HepG2 (cell line): ENCODE data around the gene RSBN1. TPM values are rescaled to one million over a fixed set of nuclear protein-coding genes. Genes with fewer than 3 reads are reported as not detected.

Experiments
- ATAC-seq: fragments of 200-7000 bp; cut with Tn5 transposase; 3 replicates; pipeline ENCODE4 v1.9.1; 2020; ENCODE audit warnings: mild to moderate bottlenecking, moderate library complexity
- BruUV-seq: library from RNA; stranded (reverse); fragments of 400-500 nt; replicated peaks from 2 replicates; lab custom pipeline; 2021; lab: Mats Ljungman, UMichigan
- CTCF ChIA-PET: fragments of 300-600 bp; formaldehyde crosslinking; extraction: SDS; loops from one replicate; lab custom pipeline; 2021; ENCODE audit warnings: low total read pairs, inconsistent platforms, low intra/inter-chr PET ratio; lab: Yijun Ruan, JAX
- POLR2A ChIA-PET: fragments of 350-600 bp; sonication (Branson Sonifier 250); formaldehyde crosslinking; loops from one replicate; lab custom pipeline; 2020; ENCODE audit warnings: antibody characterized with exemption, inconsistent platforms; lab: Yijun Ruan, JAX
- DNase-seq: peaks from one replicate; pipeline ENCODE4 v3.0.0-alpha.2; 2015; ENCODE audit warnings: low spot score
- FAIRE-seq: peaks from 3 replicates; lab custom pipeline; 2011; peaks lifted over from hg19 to GRCh38; lab: Jason Lieb, UNC
- H2AFZ ChIP-seq: one replicate; pipeline ENCODE4 v1.6.1; 2011; ENCODE audit warnings: low read length, inconsistent platforms
- H3K27ac ChIP-seq: fragments of 300-600 bp; 3 replicates; pipeline ENCODE4 v1.8.0; 2011; ENCODE audit warnings: mixed run types, mild to moderate bottlenecking, mixed read lengths, low read length, inconsistent platforms; ENCODE audit not compliant: insufficient read depth; ENCODE audit errors: extremely low read length
- H3K27me3 ChIP-seq, 2 experiments: fragments of 200-600 bp in 1 of 2; 2 replicates in 1 of 2; 3 replicates in 1 of 2; pipeline versions ENCODE4 v1.6.0 to v1.8.0; 2011; ENCODE audit warnings: low read length in 2 of 2, mild to moderate bottlenecking in 2 of 2, moderate library complexity in 2 of 2, inconsistent platforms in 1 of 2; ENCODE audit not compliant: insufficient read depth in 2 of 2, control insufficient read depth in 1 of 2
- H3K36me3 ChIP-seq, 2 experiments: fragments of 200-600 bp in 1 of 2; replicated peaks in 1 of 2; 2 replicates in 1 of 2; 3 replicates in 1 of 2; pipeline versions ENCODE4 v1.5.1 to v1.8.0; 2011; ENCODE audit warnings: low read length in 2 of 2, inconsistent platforms in 1 of 2; ENCODE audit not compliant: insufficient read depth in 2 of 2, control insufficient read depth in 1 of 2
- H3K4me1 ChIP-seq: 2 replicates; pipeline ENCODE4 v1.5.1; 2012; ENCODE audit warnings: low read length, inconsistent platforms; ENCODE audit not compliant: insufficient read depth
- H3K4me2 ChIP-seq: 2 replicates; pipeline ENCODE4 v1.6.0; 2011; ENCODE audit warnings: low read depth, low read length, inconsistent platforms
- H3K4me3 ChIP-seq, 3 experiments: fragments of 200-600 bp in 1 of 3; sonication (generic), shearing (Covaris generic) in 1 of 3; replicated peaks in 1 of 3; 2 replicates each; pipeline ENCODE4 v1.5.1; 2011 to 2016; ENCODE audit warnings: low read length in 3 of 3, inconsistent platforms in 2 of 3, low read depth in 2 of 3, mild to moderate bottlenecking in 2 of 3, control low read depth in 1 of 3, mixed read lengths in 1 of 3; ENCODE audit not compliant: insufficient read depth in 1 of 3
- H3K79me2 ChIP-seq: one replicate; pipeline ENCODE4 v1.6.1; 2011; ENCODE audit warnings: low read length, inconsistent platforms; ENCODE audit not compliant: insufficient read depth
- H3K9ac ChIP-seq: 2 replicates; pipeline ENCODE4 v1.6.0; 2011; ENCODE audit warnings: mild to moderate bottlenecking, low read depth, low read length, inconsistent platforms; ENCODE audit not compliant: insufficient read depth
- H3K9me3 ChIP-seq: 2 replicates; pipeline ENCODE4 v1.5.1; 2012; ENCODE audit warnings: mild to moderate bottlenecking, low read length
- H4K20me1 ChIP-seq: 2 replicates; pipeline ENCODE4 v1.6.0; 2011; ENCODE audit warnings: inconsistent platforms, mild to moderate bottlenecking, low read length, moderate library complexity; ENCODE audit not compliant: insufficient read depth
- ADNP ChIP-seq: sonication (generic); formaldehyde crosslinking; IDR thresholded peaks from 2 replicates; pipeline ENCODE4 v1.4.0; 2020; ENCODE audit warnings: missing genetic modification reagents
- DNMT3B ChIP-seq: conservative IDR thresholded peaks from 2 replicates; pipeline ENCODE4 v1.6.1; 2016; ENCODE audit warnings: missing biosample characterization, control low read depth
- ELF4 ChIP-seq: sonication (generic); formaldehyde crosslinking; IDR thresholded peaks from 2 replicates; pipeline ENCODE4 v1.5.0; 2020; ENCODE audit warnings: missing genetic modification reagents, mild to moderate bottlenecking, moderate library complexity, borderline replicate concordance
- FOXM1 ChIP-seq: sonication (generic); formaldehyde crosslinking; IDR thresholded peaks from 2 replicates; pipeline ENCODE4 v1.5.0; 2020; ENCODE audit warnings: missing genetic modification reagents
- NFE2L2 ChIP-seq: fragments of 150-350 bp; IDR thresholded peaks from 2 replicates; pipeline ENCODE4 v1.6.1; 2014; ENCODE audit warnings: low read length
- SIN3A ChIP-seq: IDR thresholded peaks from 2 replicates; pipeline ENCODE4 v1.6.1; 2011; ENCODE audit warnings: low read depth, mild to moderate bottlenecking, control low read depth, low read length, borderline replicate concordance
- SPEN ChIP-seq: sonication (generic); formaldehyde crosslinking; IDR thresholded peaks from 2 replicates; pipeline ENCODE4 v1.5.1; 2020; ENCODE audit warnings: low read depth, mild to moderate bottlenecking, missing genetic modification reagents
- TRIM24 ChIP-seq: sonication (generic); formaldehyde crosslinking; IDR thresholded peaks from 2 replicates; pipeline ENCODE4 v1.8.0; 2022; ENCODE audit warnings: mild to moderate bottlenecking, missing genetic modification reagents
- ZBTB7A ChIP-seq: sonication (generic); formaldehyde crosslinking; IDR thresholded peaks from 2 replicates; pipeline ENCODE4 v1.8.0; 2022; ENCODE audit warnings: mild to moderate bottlenecking, missing genetic modification reagents
- ZNF350 ChIP-seq: sonication (generic); formaldehyde crosslinking; IDR thresholded peaks from 2 replicates; pipeline ENCODE4 v1.4.0; 2020; ENCODE audit warnings: mild to moderate bottlenecking, low read depth, missing genetic modification reagents, borderline replicate concordance
- ZNF530 ChIP-seq: sonication (generic); formaldehyde crosslinking; IDR thresholded peaks from 2 replicates; pipeline ENCODE4 v1.5.0; 2020; ENCODE audit warnings: low read depth, mild to moderate bottlenecking, missing genetic modification reagents
- ZNF607 ChIP-seq: sonication (generic); formaldehyde crosslinking; IDR thresholded peaks from 2 replicates; pipeline ENCODE4 v1.5.1; 2020; ENCODE audit warnings: missing genetic modification reagents, mild to moderate bottlenecking, borderline replicate concordance
- WGBS: methylation state at CpG from one replicate; pipeline ENCODE4 v1.1.6; 2017; ENCODE audit warnings: low lambda C conversion rate; 5-methylcytosine and 5-hydroxymethylcytosine counted together
- in situ Hi-C: cut with HindIII; loops from 2 replicates; pipeline ENCODE4 v1.10.0; 2017; ENCODE audit warnings: low pct_unique_long_range_greater_than_20kb; ENCODE audit not compliant: extremely low pct_ligation_motif_present
- intact Hi-C: fragments of 100-400 bp; cut with micrococcal nuclease; formaldehyde crosslinking; loops from one replicate; pipeline ENCODE4 v1.10.0; 2022; ENCODE audit not compliant: unreplicated experiment
- polyA plus RNA-seq, 8 experiments: library from polyadenylated mRNA; depleted of rRNA in 3 of 8; stranded (reverse) in 7 of 8; unstranded in 1 of 8; fragments of >200 nt; fragmentation: Illumina TruSeq in 4 of 8; extraction: Trizol in 4 of 8; gene quantifications; 2 replicates each; pipeline versions ENCODE4 v1.2.1 to v1.2.3, GENCODE V29; 2011 to 2016; ENCODE audit warnings: low read depth in 4 of 8, missing spikeins in 1 of 8, mixed read lengths in 1 of 8; ENCODE audit not compliant: insufficient read depth in 1 of 8
- total RNA-seq, 5 experiments: library from RNA; depleted of rRNA; stranded (reverse); fragments of >200 nt; fragmentation: Illumina TruSeq; extraction: Trizol; gene quantifications; 2 replicates each; pipeline ENCODE4 v1.2.3, GENCODE V29; 2016; ENCODE audit warnings: low read depth in 1 of 5
- TF ChIP-seq, protein P1 (sequence below): IDR thresholded peaks from 2 replicates; pipeline ENCODE4 v1.6.1; 2012; ENCODE audit warnings: low read depth, low read length, improper control_type of control experiment
- TF ChIP-seq, protein P2 (sequence below): sonication (generic); formaldehyde crosslinking; IDR thresholded peaks from 2 replicates; pipeline ENCODE4 v1.4.0; 2020; ENCODE audit warnings: missing genetic modification reagents, borderline replicate concordance

The RSBN1 gene
- total and polyA plus RNA-seq, 2 of the 13 experiments (the other 11 are each of a cell fraction or from before 2014, with no cell fraction given), result 8.3 to 10.4 TPM

DNA sequence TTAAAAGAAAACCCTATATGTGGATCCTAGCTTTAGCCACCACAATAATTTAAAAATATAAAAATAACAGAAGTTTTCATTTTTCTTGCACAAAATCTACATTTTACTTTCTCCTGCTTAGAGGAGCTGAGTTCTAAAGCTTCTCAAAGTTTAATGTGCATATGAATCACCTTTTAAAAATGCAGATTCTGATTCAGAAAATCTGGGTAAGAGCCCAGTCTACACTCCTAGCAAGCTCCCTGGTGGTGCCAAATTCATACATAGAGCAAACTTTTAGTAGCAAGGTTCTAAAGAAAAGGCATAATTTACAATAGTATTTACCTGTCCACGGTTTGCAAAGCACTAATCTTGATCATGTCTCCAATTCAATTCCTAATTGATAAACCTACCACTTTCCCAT lies 19.3 kb downstream of the RSBN1 start:
- H4K20me1 ChIP-seq, result no peaks in the 10 kb centered on the region; the same call in 1 of the 2 replicates
- in situ Hi-C loops, result no loop called here
- no peak for TF ChIP-seq FOXM1 (CRISPR knock-in tag)
- no peak for TF ChIP-seq SPEN (CRISPR knock-in tag)
- TF ChIP-seq ZNF607 (CRISPR knock-in tag), result no peak
- TF ChIP-seq NFE2L2, result no peak
- no peak for TF ChIP-seq ADNP (CRISPR knock-in tag)
- TF ChIP-seq TRIM24 (CRISPR knock-in tag), result no peak
- no peak for TF ChIP-seq ZNF530 (CRISPR knock-in tag)
- TF ChIP-seq, all 625 proteins: peak for 0
- no peaks in the 10 kb centered on the region for H3K9me3 ChIP-seq
- no peaks in the 10 kb centered on the region for H3K27me3 ChIP-seq
- peaks cover 24% of the 10 kb centered on the region for H3K79me2 ChIP-seq
- no TSS peak for BruUV-seq
- POLR2A ChIA-PET, result no interaction called here
- no peak for DNase-seq
- H3K9ac ChIP-seq, result no peak overlapping the region
- intact Hi-C loops, result no loop called here
- H2AFZ ChIP-seq, result no peak overlapping the region
- no peak for FAIRE-seq
- no peak for ATAC-seq
- H3K36me3 ChIP-seq, result peaks cover 5 to 44% of the 10 kb centered on the region in 2 experiments
- H3K4me2 ChIP-seq, result no peak overlapping the region
- H3K27ac ChIP-seq, result no peak overlapping the region
- 100% methylated on average over 1 of the region's 1 CpG for WGBS
- CTCF ChIA-PET, result no interaction called here
- H3K4me1 ChIP-seq, result peaks cover 11% of the 10 kb centered on the region
- H3K4me3 ChIP-seq, result no peak overlapping the region

DNA sequence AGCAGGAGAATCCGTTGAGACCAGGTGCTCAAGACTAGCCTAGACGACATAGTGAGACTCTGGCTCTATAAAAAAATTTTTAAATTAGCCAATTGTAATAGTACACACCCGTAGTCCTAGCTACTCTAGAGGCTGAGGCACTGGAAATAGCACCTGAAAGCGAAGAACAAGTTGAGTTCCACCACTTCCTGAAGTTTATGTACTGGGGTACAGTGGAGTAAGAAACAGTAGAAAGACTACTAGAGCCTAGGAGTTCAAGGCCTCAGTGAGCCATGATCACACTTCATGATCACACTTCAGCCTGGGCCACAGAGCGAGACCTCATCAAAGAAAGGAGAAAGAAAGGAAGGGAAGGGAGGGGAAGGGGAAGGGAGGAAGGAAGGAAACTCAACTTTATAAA lies 19.8 kb downstream of the RSBN1 start:
- no peak overlapping the region for H3K4me2 ChIP-seq
- no peak overlapping the region for H3K4me3 ChIP-seq
- TF ChIP-seq, protein P1, sequence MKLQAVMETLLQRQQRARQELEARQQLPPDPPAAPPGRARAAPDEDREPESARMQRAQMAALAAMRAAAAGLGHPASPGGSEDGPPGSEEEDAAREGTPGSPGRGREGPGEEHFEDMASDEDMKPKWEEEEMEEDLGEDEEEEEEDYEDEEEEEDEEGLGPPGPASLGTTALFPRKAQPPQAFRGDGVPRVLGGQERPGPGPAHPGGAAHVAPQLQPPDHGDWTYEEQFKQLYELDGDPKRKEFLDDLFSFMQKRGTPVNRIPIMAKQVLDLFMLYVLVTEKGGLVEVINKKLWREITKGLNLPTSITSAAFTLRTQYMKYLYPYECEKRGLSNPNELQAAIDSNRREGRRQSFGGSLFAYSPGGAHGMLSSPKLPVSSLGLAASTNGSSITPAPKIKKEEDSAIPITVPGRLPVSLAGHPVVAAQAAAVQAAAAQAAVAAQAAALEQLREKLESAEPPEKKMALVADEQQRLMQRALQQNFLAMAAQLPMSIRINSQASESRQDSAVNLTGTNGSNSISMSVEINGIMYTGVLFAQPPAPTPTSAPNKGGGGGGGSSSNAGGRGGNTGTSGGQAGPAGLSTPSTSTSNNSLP, result no peak
- TF ChIP-seq, protein P2, sequence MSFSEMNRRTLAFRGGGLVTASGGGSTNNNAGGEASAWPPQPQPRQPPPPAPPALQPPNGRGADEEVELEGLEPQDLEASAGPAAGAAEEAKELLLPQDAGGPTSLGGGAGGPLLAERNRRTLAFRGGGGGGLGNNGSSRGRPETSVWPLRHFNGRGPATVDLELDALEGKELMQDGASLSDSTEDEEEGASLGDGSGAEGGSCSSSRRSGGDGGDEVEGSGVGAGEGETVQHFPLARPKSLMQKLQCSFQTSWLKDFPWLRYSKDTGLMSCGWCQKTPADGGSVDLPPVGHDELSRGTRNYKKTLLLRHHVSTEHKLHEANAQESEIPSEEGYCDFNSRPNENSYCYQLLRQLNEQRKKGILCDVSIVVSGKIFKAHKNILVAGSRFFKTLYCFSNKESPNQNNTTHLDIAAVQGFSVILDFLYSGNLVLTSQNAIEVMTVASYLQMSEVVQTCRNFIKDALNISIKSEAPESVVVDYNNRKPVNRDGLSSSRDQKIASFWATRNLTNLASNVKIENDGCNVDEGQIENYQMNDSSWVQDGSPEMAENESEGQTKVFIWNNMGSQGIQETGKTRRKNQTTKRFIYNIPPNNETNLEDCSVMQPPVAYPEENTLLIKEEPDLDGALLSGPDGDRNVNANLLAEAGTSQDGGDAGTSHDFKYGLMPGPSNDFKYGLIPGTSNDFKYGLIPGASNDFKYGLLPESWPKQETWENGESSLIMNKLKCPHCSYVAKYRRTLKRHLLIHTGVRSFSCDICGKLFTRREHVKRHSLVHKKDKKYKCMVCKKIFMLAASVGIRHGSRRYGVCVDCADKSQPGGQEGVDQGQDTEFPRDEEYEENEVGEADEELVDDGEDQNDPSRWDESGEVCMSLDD (CRISPR knock-in tag), result no peak
- TF ChIP-seq ELF4 (CRISPR knock-in tag), result no peak
- no peak for TF ChIP-seq DNMT3B
- TF ChIP-seq ZBTB7A (CRISPR knock-in tag), result no peak
- no peak for TF ChIP-seq SIN3A
- TF ChIP-seq ZNF350 (CRISPR knock-in tag), result no peak
- H3K36me3 ChIP-seq, result peaks cover 5 to 39% of the 10 kb centered on the region in 2 experiments
- H3K4me1 ChIP-seq, result peaks cover 13% of the 10 kb centered on the region
- ChIA-PET POLR2A (no interaction called here), CTCF (no interaction called here)
- no peak overlapping the region for H3K9ac ChIP-seq
- FAIRE-seq (no peak), ATAC-seq (no peak), DNase-seq (no peak)
- 93% methylated on average over 5 of the region's 5 CpGs for WGBS
- in situ Hi-C loops, result no loop called here
- H4K20me1 ChIP-seq, result no peaks in the 10 kb centered on the region; the same call in 1 of the 2 replicates
- no peak overlapping the region for H3K27ac ChIP-seq
- intact Hi-C loops, result no loop called here
- no peaks in the 10 kb centered on the region for H3K27me3 ChIP-seq
- no peak overlapping the region for H2AFZ ChIP-seq
- BruUV-seq, result no TSS peak
- H3K79me2 ChIP-seq, result peaks cover 26% of the 10 kb centered on the region
- H3K9me3 ChIP-seq, result no peaks in the 10 kb centered on the region
